IMR-90 (cell line): Measurements from ENCODE around the gene DNAJC22. TPM values are rescaled to one million over a fixed set of nuclear protein-coding genes. Genes with fewer than 3 reads are reported as not detected.

ENCODE experiments used
- ATAC-seq: fragments of 200-7000 bp; cut with Tn5 transposase; 2 replicates; pipeline ENCODE4 v1.9.1; 2020; ENCODE audit warnings: low read depth, mild to moderate bottlenecking, moderate library complexity
- BruUV-seq: library from RNA; stranded (reverse); fragments of 400-500 nt; replicated peaks from 2 replicates; lab custom pipeline; 2021; lab: Mats Ljungman, UMichigan
- CTCF ChIA-PET: fragments of 300-600 bp; formaldehyde crosslinking; extraction: SDS; loops from one replicate; lab custom pipeline; 2021; ENCODE audit warnings: antibody characterized with exemption; lab: Yijun Ruan, JAX
- POLR2A ChIA-PET: fragments of 300-600 bp; sonication (Branson Sonifier 250); formaldehyde crosslinking; loops from one replicate; lab custom pipeline; 2022; ENCODE audit warnings: antibody characterized with exemption; ENCODE audit not compliant: unreplicated experiment; lab: Charles Lee
- DNase-seq: peaks from one replicate; pipeline ENCODE4 v3.0.0; 2013
- H2AFZ ChIP-seq: replicated peaks from 2 replicates; pipeline ENCODE3; 2013; ENCODE audit warnings: low read length, mild to moderate bottlenecking; ENCODE audit not compliant: poor library complexity
- H2AK5ac ChIP-seq: 2 replicates; pipeline ENCODE4 v1.6.1; 2013; ENCODE audit warnings: low read depth, low read length, inconsistent platforms
- H2AK9ac ChIP-seq: replicated peaks from 2 replicates; pipeline ENCODE3; 2013; ENCODE audit warnings: mild to moderate bottlenecking, low read depth, low read length, moderate library complexity; ENCODE audit not compliant: poor library complexity
- H2BK120ac ChIP-seq: 2 replicates; pipeline ENCODE4 v1.6.1; 2013; ENCODE audit warnings: low read depth, low read length, inconsistent platforms
- H2BK15ac ChIP-seq: 3 replicates; pipeline ENCODE4 v1.6.1; 2013; ENCODE audit warnings: low read depth, low read length, inconsistent platforms
- H2BK20ac ChIP-seq: 2 replicates; pipeline ENCODE4 v1.6.1; 2013; ENCODE audit warnings: low read depth, mild to moderate bottlenecking, inconsistent platforms, low read length, moderate library complexity
- H2BK5ac ChIP-seq: 2 replicates; pipeline ENCODE4 v1.6.1; 2013; ENCODE audit warnings: mild to moderate bottlenecking, low read depth, low read length, inconsistent platforms; ENCODE audit not compliant: poor library complexity, severe bottlenecking
- H3K14ac ChIP-seq: replicated peaks from 2 replicates; pipeline ENCODE4 v1.6.1; 2013; ENCODE audit warnings: low read depth, low read length, inconsistent platforms
- H3K18ac ChIP-seq: 2 replicates; pipeline ENCODE4 v1.6.1; 2013; ENCODE audit warnings: low read depth, low read length, control low read depth
- H3K23ac ChIP-seq: 2 replicates; pipeline ENCODE4 v1.6.1; 2013; ENCODE audit warnings: low read depth, low read length, inconsistent platforms
- H3K27ac ChIP-seq: 2 replicates; pipeline ENCODE4 v1.5.1; 2013; ENCODE audit warnings: mild to moderate bottlenecking, control low read depth, low read length; ENCODE audit not compliant: insufficient read depth
- H3K27me3 ChIP-seq: 2 replicates; pipeline ENCODE4 v1.6.1; 2013; ENCODE audit warnings: low read length; ENCODE audit not compliant: control insufficient read depth, insufficient read depth
- H3K36me3 ChIP-seq: 2 replicates; pipeline ENCODE4 v1.6.1; 2013; ENCODE audit warnings: low read length, mixed read lengths; ENCODE audit not compliant: control insufficient read depth, insufficient read depth
- H3K4ac ChIP-seq: 2 replicates; pipeline ENCODE4 v1.6.1; 2013; ENCODE audit warnings: low read depth, low read length, inconsistent platforms
- H3K4me1 ChIP-seq: 2 replicates; pipeline ENCODE4 v1.6.1; 2013; ENCODE audit warnings: low read length, mixed read lengths; ENCODE audit not compliant: control insufficient read depth, insufficient read depth
- H3K4me2 ChIP-seq: 2 replicates; pipeline ENCODE4 v1.6.1; 2013; ENCODE audit warnings: low read depth, mild to moderate bottlenecking, control low read depth, low read length, moderate library complexity
- H3K4me3 ChIP-seq: 2 replicates; pipeline ENCODE4 v1.5.1; 2013; ENCODE audit warnings: low read depth, mild to moderate bottlenecking, control low read depth, low read length, moderate library complexity; ENCODE audit not compliant: insufficient read depth
- H3K56ac ChIP-seq: 2 replicates; pipeline ENCODE4 v1.6.1; 2013; ENCODE audit warnings: low read length, inconsistent platforms; ENCODE audit not compliant: insufficient read depth; ENCODE audit errors: extremely low read depth
- H3K79me1 ChIP-seq, 2 experiments: 2 replicates each; pipeline ENCODE4 v1.6.1; 2013; ENCODE audit warnings: low read length in 2 of 2, inconsistent platforms in 1 of 2, low read depth in 1 of 2
- H3K9ac ChIP-seq: 2 replicates; pipeline ENCODE4 v1.6.1; 2013; ENCODE audit warnings: low read depth, low read length, control low read depth
- H3K9me1 ChIP-seq: 2 replicates; pipeline ENCODE4 v1.6.1; 2013; ENCODE audit warnings: low read length, inconsistent platforms; ENCODE audit not compliant: insufficient read depth
- H3K9me3 ChIP-seq: 2 replicates; pipeline ENCODE4 v1.6.1; 2013; ENCODE audit warnings: low read length; ENCODE audit not compliant: control insufficient read depth, insufficient read depth
- H4K20me1 ChIP-seq: 2 replicates; pipeline ENCODE4 v1.6.1; 2013; ENCODE audit warnings: low read length, inconsistent platforms; ENCODE audit not compliant: insufficient read depth
- H4K5ac ChIP-seq: 2 replicates; pipeline ENCODE4 v1.6.1; 2013; ENCODE audit warnings: mild to moderate bottlenecking, low read depth, low read length, control low read depth
- H4K8ac ChIP-seq, 2 experiments: 2 replicates each; pipeline ENCODE4 v1.6.1; 2013; ENCODE audit warnings: low read depth in 2 of 2, low read length in 2 of 2, control low read depth in 1 of 2, inconsistent platforms in 1 of 2
- H4K91ac ChIP-seq: 2 replicates; pipeline ENCODE4 v1.6.1; 2013; ENCODE audit warnings: low read depth, low read length, inconsistent platforms; ENCODE audit not compliant: insufficient read depth
- BHLHE40 ChIP-seq: fragments of 150-350 bp; IDR thresholded peaks from 2 replicates; pipeline ENCODE4 v1.6.1; 2016; ENCODE audit warnings: mild to moderate bottlenecking, low read depth, low read length
- CEBPB ChIP-seq: IDR thresholded peaks from 2 replicates; pipeline ENCODE4 v1.6.1; 2012; ENCODE audit warnings: low read depth, low read length, improper control_type of control experiment
- FOS ChIP-seq: fragments of 150-350 bp; IDR thresholded peaks from 2 replicates; pipeline ENCODE4 v1.6.1; 2016; ENCODE audit warnings: low read depth, low read length
- NFE2L2 ChIP-seq: fragments of 150-350 bp; IDR thresholded peaks from 2 replicates; pipeline ENCODE4 v1.6.1; 2016; ENCODE audit warnings: low read depth, mild to moderate bottlenecking, low read length
- RAD21 ChIP-seq: IDR thresholded peaks from 2 replicates; pipeline ENCODE4 v1.6.1; 2012; ENCODE audit warnings: low read length, improper control_type of control experiment
- RCOR1 ChIP-seq: IDR thresholded peaks from 2 replicates; pipeline ENCODE4 v1.6.1; 2012; ENCODE audit warnings: mild to moderate bottlenecking, low read length, improper control_type of control experiment; ENCODE audit not compliant: insufficient replicate concordance
- USF2 ChIP-seq: fragments of 150-350 bp; IDR thresholded peaks from 2 replicates; pipeline ENCODE4 v1.6.1; 2017; ENCODE audit warnings: mild to moderate bottlenecking, antibody characterized with exemption, low read length, low read depth
- WGBS, 2 experiments: methylation state at CpG; one replicate each; pipeline versions ENCODE4 v1.1.5 to v1.1.7; 2013; ENCODE audit warnings: missing lambda C conversion rate in 2 of 2; ENCODE audit not compliant: insufficient read length in 1 of 2; ENCODE audit errors: extremely low coverage in 2 of 2; 5-methylcytosine and 5-hydroxymethylcytosine counted together
- dilution Hi-C: fragments of 300-500 bp; cut with HindIII; formaldehyde crosslinking; loops from one replicate; pipeline ENCODE4 v1.14.3; 2018; ENCODE audit warnings: low sequenced_read_pairs; ENCODE audit not compliant: unreplicated experiment
- in situ Hi-C: fragments of 300-500 bp; cut with MboI; formaldehyde crosslinking; loops from 3 replicates; pipeline ENCODE4 v1.14.3; 2019; ENCODE audit warnings: low sequenced_read_pairs, inconsistent platforms, mixed read lengths
- intact Hi-C: fragments of 100-400 bp; cut with micrococcal nuclease; formaldehyde crosslinking; loops from 2 replicates; pipeline ENCODE4 v1.10.0; 2022
- polyA plus RNA-seq, 3 experiments: library from polyadenylated mRNA; depleted of rRNA; stranded (reverse); fragments of >200 nt; gene quantifications; 2 replicates each; pipeline ENCODE4 v1.2.3, GENCODE V29; 2012; ENCODE audit warnings: low replicate concordance in 1 of 3
- total RNA-seq: library from RNA; depleted of rRNA; stranded (reverse); fragments of >200 nt; gene quantifications from 2 replicates; pipeline ENCODE4 v1.2.3, GENCODE V29; 2012
- TF ChIP-seq, protein P1 (sequence below): conservative IDR thresholded peaks from 2 replicates; pipeline ENCODE4 v1.5.1; 2012; ENCODE audit warnings: mild to moderate bottlenecking, low read depth, low read length, improper control_type of control experiment

Gene DNAJC22
- total and polyA plus RNA-seq, 2 of the 4 experiments (the other 2 are of a cell fraction), result 8.1 to 8.2 TPM

- Histone ChIP-seq H2BK20ac (no peak overlapping the region), H2AK9ac (no peak overlapping the region), H3K9me1 (peaks cover 4% of the 10 kb centered on the region), H4K8ac (no peak overlapping the region), H3K56ac (no peak overlapping the region), H2BK5ac (no peak overlapping the region), H3K4me1 (peaks cover 3% of the 10 kb centered on the region; the same call in 1 of the 2 replicates), H3K4ac (no peak overlapping the region), H4K5ac (no peak overlapping the region), H2AK5ac (no peak overlapping the region), H3K27me3 (no peaks in the 10 kb centered on the region), H3K4me3 (no peak overlapping the region), H2AFZ (no peak overlapping the region), H3K79me1 (peaks cover 39 to 78% of the 10 kb centered on the region in 2 experiments), H3K9me3 (no peaks in the 10 kb centered on the region), H4K91ac (no peak overlapping the region), H3K14ac (0 out of 2 replicates have a peak overlapping the region, but pooled peaks have one; percentile 8), H3K4me2 (no peak overlapping the region), H2BK15ac (no peak overlapping the region), H4K20me1 (peaks cover 63% of the 10 kb centered on the region), H2BK120ac (no peak overlapping the region), H3K9ac (no peak overlapping the region), H3K27ac (no peak overlapping the region), H3K23ac (no peak overlapping the region), H3K36me3 (no peaks in the 10 kb centered on the region), H3K18ac (no peak overlapping the region)
- DNase-seq, result no peak
- POLR2A ChIA-PET, result no interaction called here
- CTCF ChIA-PET, result no interaction called here
- intact Hi-C loops, result loop anchor here (10.0 kb wide), 1 partner anchor 88 kb away; no protein-coding TSS in a partner anchor
- ATAC-seq, result no peak
- TF ChIP-seq NFE2L2 (no peak), RAD21 (no peak), BHLHE40 (no peak), USF2 (no peak), FOS (no peak), CEBPB (no peak), RCOR1 (no peak)
- TF ChIP-seq, protein P1, sequence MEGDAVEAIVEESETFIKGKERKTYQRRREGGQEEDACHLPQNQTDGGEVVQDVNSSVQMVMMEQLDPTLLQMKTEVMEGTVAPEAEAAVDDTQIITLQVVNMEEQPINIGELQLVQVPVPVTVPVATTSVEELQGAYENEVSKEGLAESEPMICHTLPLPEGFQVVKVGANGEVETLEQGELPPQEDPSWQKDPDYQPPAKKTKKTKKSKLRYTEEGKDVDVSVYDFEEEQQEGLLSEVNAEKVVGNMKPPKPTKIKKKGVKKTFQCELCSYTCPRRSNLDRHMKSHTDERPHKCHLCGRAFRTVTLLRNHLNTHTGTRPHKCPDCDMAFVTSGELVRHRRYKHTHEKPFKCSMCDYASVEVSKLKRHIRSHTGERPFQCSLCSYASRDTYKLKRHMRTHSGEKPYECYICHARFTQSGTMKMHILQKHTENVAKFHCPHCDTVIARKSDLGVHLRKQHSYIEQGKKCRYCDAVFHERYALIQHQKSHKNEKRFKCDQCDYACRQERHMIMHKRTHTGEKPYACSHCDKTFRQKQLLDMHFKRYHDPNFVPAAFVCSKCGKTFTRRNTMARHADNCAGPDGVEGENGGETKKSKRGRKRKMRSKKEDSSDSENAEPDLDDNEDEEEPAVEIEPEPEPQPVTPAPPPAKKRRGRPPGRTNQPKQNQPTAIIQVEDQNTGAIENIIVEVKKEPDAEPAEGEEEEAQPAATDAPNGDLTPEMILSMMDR, result no peak
- no TSS peak for BruUV-seq
- 83% methylated on average over 1 of the region's 1 CpG; no CpG with 5 or more reads in 1 of the 2 experiments for WGBS, 2 experiments
- in situ Hi-C loops, result no loop called here
- dilution Hi-C loops, result no loop called here
Measured at GRCh38 chr12:49397000-49397399, 50.3 kb downstream of the DNAJC22 start.
